ENCODE measurements around the gene LCP1. TPM values are rescaled to one million over a fixed set of nuclear protein-coding genes. Genes with fewer than 3 reads are reported as not detected.

Gene LCP1
- polyA plus RNA-seq, 1 donor (not counting 4 experiments of a cell fraction or from before 2014, with no cell fraction given) = 2.5 TPM

GRCh38 chr13:46168783-46169182 lies 13.2 kb downstream of the LCP1 start:
- dilution Hi-C loops (cut with MboI; ENCODE audit: extremely low pct_ligation_motif_present, low sequenced_read_pairs) = no loop called here
- Histone ChIP-seq H3K27ac (ENCODE audit: control insufficient read depth, insufficient read depth, low read length) (no peak overlapping the region), H3K9me1 (ENCODE audit: control insufficient read depth, extremely low read depth, insufficient read depth, low read length) (no peaks in the 10 kb centered on the region), H3K27me3 (ENCODE audit: control insufficient read depth, extremely low read depth, insufficient read depth, low read length) (peaks cover 14% of the 10 kb centered on the region), H4K20me1 (ENCODE audit: control insufficient read depth, extremely low read depth, insufficient read depth, low read length) (no peaks in the 10 kb centered on the region), H3K4me1 (ENCODE audit: control insufficient read depth, extremely low read depth, insufficient read depth, low read length) (no peaks in the 10 kb centered on the region), H3K36me3 (ENCODE audit: control insufficient read depth in 2 of 2, extremely low read depth in 1 of 2, insufficient read depth in 2 of 2, low read length in 2 of 2) (no peaks in the 10 kb centered on the region), H3K4me3 (ENCODE audit: control insufficient read depth in 2 of 3, extremely low read depth in 1 of 3, insufficient read depth in 2 of 3, low read depth in 1 of 3, low read length in 3 of 3) (no peak overlapping the region), H3K9me3 (ENCODE audit: control insufficient read depth, low read depth, low read length) (no peaks in the 10 kb centered on the region), H3K4me2 (ENCODE audit: control insufficient read depth, extremely low read depth, insufficient read depth, low read depth, low read length) (no peak overlapping the region), H2AFZ (ENCODE audit: control insufficient read depth, low read length) (no peak overlapping the region), H3K9ac (ENCODE audit: control insufficient read depth, extremely low read depth, insufficient read depth, low read length) (no peak overlapping the region), H3K79me2 (ENCODE audit: control insufficient read depth, insufficient read depth, low read length) (no peaks in the 10 kb centered on the region)
- FAIRE-seq (no peak), DNase-seq (ENCODE audit: low read depth, low spot score) (no peak)
- TF ChIP-seq EZH2 (IDR thresholded peaks at IDR 0.05; ENCODE audit: low read length) = no peak
- TF ChIP-seq, protein P1, sequence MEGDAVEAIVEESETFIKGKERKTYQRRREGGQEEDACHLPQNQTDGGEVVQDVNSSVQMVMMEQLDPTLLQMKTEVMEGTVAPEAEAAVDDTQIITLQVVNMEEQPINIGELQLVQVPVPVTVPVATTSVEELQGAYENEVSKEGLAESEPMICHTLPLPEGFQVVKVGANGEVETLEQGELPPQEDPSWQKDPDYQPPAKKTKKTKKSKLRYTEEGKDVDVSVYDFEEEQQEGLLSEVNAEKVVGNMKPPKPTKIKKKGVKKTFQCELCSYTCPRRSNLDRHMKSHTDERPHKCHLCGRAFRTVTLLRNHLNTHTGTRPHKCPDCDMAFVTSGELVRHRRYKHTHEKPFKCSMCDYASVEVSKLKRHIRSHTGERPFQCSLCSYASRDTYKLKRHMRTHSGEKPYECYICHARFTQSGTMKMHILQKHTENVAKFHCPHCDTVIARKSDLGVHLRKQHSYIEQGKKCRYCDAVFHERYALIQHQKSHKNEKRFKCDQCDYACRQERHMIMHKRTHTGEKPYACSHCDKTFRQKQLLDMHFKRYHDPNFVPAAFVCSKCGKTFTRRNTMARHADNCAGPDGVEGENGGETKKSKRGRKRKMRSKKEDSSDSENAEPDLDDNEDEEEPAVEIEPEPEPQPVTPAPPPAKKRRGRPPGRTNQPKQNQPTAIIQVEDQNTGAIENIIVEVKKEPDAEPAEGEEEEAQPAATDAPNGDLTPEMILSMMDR (optimal IDR thresholded peaks at IDR 0.05 in 1 of 3, IDR thresholded peaks at IDR 0.05 in 1 of 3, conservative IDR thresholded peaks at IDR 0.05 in 1 of 3; ENCODE audit: extremely low read depth in 1 of 3, insufficient read depth in 2 of 3, low read length in 3 of 3) = no peak

DNA sequence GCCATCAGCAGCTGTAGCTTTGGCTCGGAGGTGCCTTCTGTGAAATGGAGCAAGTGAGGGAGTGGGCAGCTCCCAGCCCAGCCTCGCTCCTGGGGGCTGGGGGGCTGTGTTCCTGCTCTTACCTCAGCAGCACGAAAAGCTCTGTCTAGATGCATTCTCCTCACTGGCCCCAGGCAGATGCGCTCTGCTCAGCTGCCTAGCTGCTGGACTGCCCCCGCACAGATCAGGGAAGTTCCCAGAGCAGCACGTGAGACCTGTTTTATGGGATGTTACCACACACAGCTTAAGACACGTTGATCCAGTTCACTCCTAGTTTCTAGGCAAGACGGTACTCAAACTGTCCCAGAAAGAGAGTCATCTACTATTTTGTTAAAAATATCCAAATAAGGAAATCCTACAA lies 13.6 kb downstream of the LCP1 start:
- no peaks in the 10 kb centered on the region for H3K9me3 ChIP-seq (ENCODE audit: control insufficient read depth, low read depth, low read length)
- FAIRE-seq = no peak
- no peaks in the 10 kb centered on the region for H3K36me3 ChIP-seq (ENCODE audit: control insufficient read depth in 2 of 2, extremely low read depth in 1 of 2, insufficient read depth in 2 of 2, low read length in 2 of 2)
- dilution Hi-C loops (cut with MboI; ENCODE audit: extremely low pct_ligation_motif_present, low sequenced_read_pairs) = no loop called here
- H3K4me2 ChIP-seq (ENCODE audit: control insufficient read depth, extremely low read depth, insufficient read depth, low read depth, low read length) = no peak overlapping the region
- no peak for DNase-seq (ENCODE audit: low read depth, low spot score)
- no peak overlapping the region for H3K27ac ChIP-seq (ENCODE audit: control insufficient read depth, insufficient read depth, low read length)
- H4K20me1 ChIP-seq (ENCODE audit: control insufficient read depth, extremely low read depth, insufficient read depth, low read length) = no peaks in the 10 kb centered on the region
- no peaks in the 10 kb centered on the region for H3K79me2 ChIP-seq (ENCODE audit: control insufficient read depth, insufficient read depth, low read length)
- no peak overlapping the region for H3K9ac ChIP-seq (ENCODE audit: control insufficient read depth, extremely low read depth, insufficient read depth, low read length)
- no peak overlapping the region for H3K4me3 ChIP-seq (ENCODE audit: control insufficient read depth in 2 of 3, extremely low read depth in 1 of 3, insufficient read depth in 2 of 3, low read depth in 1 of 3, low read length in 3 of 3)
- H3K9me1 ChIP-seq (ENCODE audit: control insufficient read depth, extremely low read depth, insufficient read depth, low read length) = no peaks in the 10 kb centered on the region
- H2AFZ ChIP-seq (ENCODE audit: control insufficient read depth, low read length) = no peak overlapping the region
- TF ChIP-seq EZH2 (IDR thresholded peaks at IDR 0.05; ENCODE audit: low read length) = no peak
- TF ChIP-seq, protein P1 (optimal IDR thresholded peaks at IDR 0.05 in 1 of 3, IDR thresholded peaks at IDR 0.05 in 1 of 3, conservative IDR thresholded peaks at IDR 0.05 in 1 of 3; ENCODE audit: extremely low read depth in 1 of 3, insufficient read depth in 2 of 3, low read length in 3 of 3) = no peak
- H3K27me3 ChIP-seq (ENCODE audit: control insufficient read depth, extremely low read depth, insufficient read depth, low read length) = peaks cover 14% of the 10 kb centered on the region
- no peaks in the 10 kb centered on the region for H3K4me1 ChIP-seq (ENCODE audit: control insufficient read depth, extremely low read depth, insufficient read depth, low read length)
